HepG2 (cell line): ENCODE data around the gene CEP55.

Source experiments
- ZNF350 ChIP-seq: sonication (generic); formaldehyde crosslinking; IDR thresholded peaks from 2 replicates; pipeline ENCODE4 v1.4.0; 2020; ENCODE audit warnings: mild to moderate bottlenecking, low read depth, missing genetic modification reagents, borderline replicate concordance
- ZSCAN29 ChIP-seq: sonication (generic); formaldehyde crosslinking; conservative IDR thresholded peaks from 2 replicates; pipeline ENCODE4 v1.4.0; 2020; ENCODE audit warnings: mild to moderate bottlenecking, missing genetic modification reagents
- TF ChIP-seq, protein P1 (sequence below): IDR thresholded peaks from 2 replicates; pipeline ENCODE4 v1.6.1; 2012; ENCODE audit warnings: inconsistent platforms

DNA sequence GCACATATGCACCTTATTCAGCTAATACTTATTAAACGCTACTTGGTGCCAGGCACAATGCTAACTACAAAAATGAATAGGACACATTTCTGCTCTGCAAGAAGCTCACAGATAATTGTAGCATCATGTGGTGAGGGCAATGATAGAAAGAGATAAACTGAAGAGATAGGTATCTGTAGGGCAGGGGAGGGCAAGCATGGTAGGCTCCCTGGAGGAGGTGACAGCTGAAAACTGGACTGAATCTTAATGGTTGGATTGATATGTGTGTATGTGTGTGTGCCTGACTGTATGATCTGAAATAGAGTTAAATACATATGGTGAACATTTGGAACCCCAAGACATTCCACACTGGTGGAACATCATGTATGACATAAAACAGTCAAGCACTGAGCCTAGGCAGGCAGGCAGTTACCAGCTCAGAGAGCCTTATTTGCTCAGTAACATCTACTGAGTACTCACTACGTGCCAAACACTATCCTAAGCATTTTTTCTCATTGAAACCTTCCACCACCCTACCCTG, 4.8 kb upstream of the CEP55 start:
- TF ChIP-seq ZNF350 (CRISPR knock-in tag) (no peak), ZSCAN29 (no peak)
- TF ChIP-seq, protein P1, sequence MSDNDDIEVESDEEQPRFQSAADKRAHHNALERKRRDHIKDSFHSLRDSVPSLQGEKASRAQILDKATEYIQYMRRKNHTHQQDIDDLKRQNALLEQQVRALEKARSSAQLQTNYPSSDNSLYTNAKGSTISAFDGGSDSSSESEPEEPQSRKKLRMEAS, result no peak
